ENCODE results near the gene EPHA4. TPM values are rescaled to one million over a fixed set of nuclear protein-coding genes. Genes with fewer than 3 reads are reported as not detected.

EPHA4 gene
- total and polyA plus RNA-seq, 4 donors, result 0.43 to 2.3 (median 1.1) TPM

GRCh38 chr2:221518935-221519625 is 53.0 kb downstream of the EPHA4 start:
- no peak overlapping the region for H3K27ac ChIP-seq (ENCODE audit: low read depth in 1 of 2, low read length in 2 of 2)
- no peaks in the 10 kb centered on the region for H3K9me3 ChIP-seq (ENCODE audit: control insufficient read depth in 4 of 4, low read length in 3 of 4)
- no peak overlapping the region for H3K4me3 ChIP-seq (ENCODE audit: low read depth in 1 of 3, low read length in 3 of 3)
- 82% methylated on average over 7 of the region's 7 CpGs for WGBS
- H3K36me3 ChIP-seq (ENCODE audit: control insufficient read depth in 4 of 4, insufficient read depth in 3 of 4, low read depth in 1 of 4, low read length in 3 of 4), result no peaks in the 10 kb centered on the region
- no peak for DNase-seq (ENCODE audit: low spot score)
- H3K4me1 ChIP-seq (ENCODE audit: control insufficient read depth in 4 of 4, insufficient read depth in 4 of 4, low read length in 3 of 4), result no peaks in the 10 kb centered on the region
- H3K9ac ChIP-seq (ENCODE audit: low read depth in 1 of 2, low read length in 2 of 2), result no peak overlapping the region
- H3K27me3 ChIP-seq (ENCODE audit: control insufficient read depth in 4 of 4, insufficient read depth in 4 of 4, low read length in 3 of 4), result no peaks in the 10 kb centered on the region
- TF ChIP-seq HNF4G (IDR thresholded peaks at IDR 0.05), result no peak
- no peak for TF ChIP-seq CTCF (IDR thresholded peaks at IDR 0.05; ENCODE audit: low read depth, low read length, missing input control)
- TF ChIP-seq RXRA (IDR thresholded peaks at IDR 0.05), result no peak
- no peak for TF ChIP-seq ZBTB33 (IDR thresholded peaks at IDR 0.05)
- TF ChIP-seq SP1 (IDR thresholded peaks at IDR 0.05), result no peak
- TF ChIP-seq GABPA (IDR thresholded peaks at IDR 0.05 in 1 of 2, conservative IDR thresholded peaks at IDR 0.05 in 1 of 2), result no peak
- no peak for TF ChIP-seq HNF4A (conservative IDR thresholded peaks at IDR 0.05)
- TF ChIP-seq FOXA2 (IDR thresholded peaks at IDR 0.05), result no peak
- no peak for TF ChIP-seq NR2F2 (IDR thresholded peaks at IDR 0.05)
- no peak for TF ChIP-seq MAX (IDR thresholded peaks at IDR 0.05)
- TF ChIP-seq REST (IDR thresholded peaks at IDR 0.05), result no peak
- TF ChIP-seq EGR1 (IDR thresholded peaks at IDR 0.05; ENCODE audit: low read depth in 2 of 2), result no peak
- TF ChIP-seq FOXA1 (IDR thresholded peaks at IDR 0.05), result no peak
- no peak for TF ChIP-seq RAD21 (IDR thresholded peaks at IDR 0.05)
- TF ChIP-seq TAF1 (conservative IDR thresholded peaks at IDR 0.05), result no peak
- no peak for TF ChIP-seq YY1 (IDR thresholded peaks at IDR 0.05)
- no peak for TF ChIP-seq JUND (IDR thresholded peaks at IDR 0.05)
- no peak for TF ChIP-seq ATF3 (IDR thresholded peaks at IDR 0.05)

Measured in liver (tissue), 9 donors.